CD1c-positive myeloid dendritic cell (primary cell): ENCODE data around the gene BTG2.
A peak's percentile ranks its signal among the peaks of the same experiment; 100 is the strongest.

Source experiments
- DNase-seq: peaks from one replicate; pipeline ENCODE4 v3.0.0-alpha.2; 2016; ENCODE audit errors: extremely low spot score

BTG2 gene

DNA sequence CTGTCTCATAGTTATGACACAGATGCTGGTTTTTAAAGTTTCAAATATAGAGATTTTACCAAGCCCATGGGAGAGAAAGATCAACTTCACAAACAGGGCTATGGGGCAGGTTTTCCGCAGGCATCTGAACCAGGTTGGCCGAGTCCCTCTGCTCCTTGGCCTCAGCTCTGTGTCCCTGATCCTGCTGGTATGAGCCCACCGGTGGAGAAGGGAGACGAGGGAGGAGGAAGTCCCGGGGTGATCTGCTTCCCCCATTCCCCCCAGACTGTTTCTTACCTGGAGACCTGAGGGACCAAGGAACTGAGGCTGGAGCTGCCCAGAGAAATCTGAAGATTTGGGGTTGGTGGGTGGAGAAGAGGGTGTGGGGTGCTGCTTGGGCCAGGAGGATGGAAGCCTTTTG is 28.9 kb upstream of the BTG2 start:
- no peak for DNase-seq

DNA sequence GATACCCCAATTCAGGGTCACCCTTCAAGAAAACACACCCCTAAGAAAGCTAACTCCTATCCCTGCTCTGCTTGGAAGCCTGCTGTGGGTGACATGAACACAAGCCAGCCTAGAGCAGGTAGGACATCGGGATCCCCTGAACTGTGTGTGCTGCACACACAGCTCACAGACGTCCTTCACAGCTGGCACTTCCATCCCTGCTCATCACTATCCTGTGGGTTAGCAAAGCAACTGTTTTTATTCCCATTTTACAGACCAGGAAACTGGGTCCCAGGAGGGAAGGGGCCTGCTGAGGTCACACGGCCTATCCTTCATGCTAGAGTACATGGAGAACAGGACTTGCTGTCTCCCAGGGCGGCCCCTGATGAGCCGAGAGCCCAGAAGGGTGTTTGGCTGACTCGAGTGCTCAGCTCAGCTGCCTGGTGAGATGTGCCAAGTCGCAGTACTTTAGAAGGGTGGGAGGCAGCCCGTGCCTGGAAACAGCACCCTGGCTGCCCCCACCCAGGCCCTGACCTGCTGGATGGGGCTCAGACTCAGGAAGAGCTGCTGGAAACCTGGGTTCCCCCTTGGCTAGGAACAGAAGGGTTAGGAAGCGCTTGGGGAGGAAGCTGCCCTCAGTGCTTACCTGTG is 28.3 kb upstream of the BTG2 start:
- DNase-seq, result no peak

DNA sequence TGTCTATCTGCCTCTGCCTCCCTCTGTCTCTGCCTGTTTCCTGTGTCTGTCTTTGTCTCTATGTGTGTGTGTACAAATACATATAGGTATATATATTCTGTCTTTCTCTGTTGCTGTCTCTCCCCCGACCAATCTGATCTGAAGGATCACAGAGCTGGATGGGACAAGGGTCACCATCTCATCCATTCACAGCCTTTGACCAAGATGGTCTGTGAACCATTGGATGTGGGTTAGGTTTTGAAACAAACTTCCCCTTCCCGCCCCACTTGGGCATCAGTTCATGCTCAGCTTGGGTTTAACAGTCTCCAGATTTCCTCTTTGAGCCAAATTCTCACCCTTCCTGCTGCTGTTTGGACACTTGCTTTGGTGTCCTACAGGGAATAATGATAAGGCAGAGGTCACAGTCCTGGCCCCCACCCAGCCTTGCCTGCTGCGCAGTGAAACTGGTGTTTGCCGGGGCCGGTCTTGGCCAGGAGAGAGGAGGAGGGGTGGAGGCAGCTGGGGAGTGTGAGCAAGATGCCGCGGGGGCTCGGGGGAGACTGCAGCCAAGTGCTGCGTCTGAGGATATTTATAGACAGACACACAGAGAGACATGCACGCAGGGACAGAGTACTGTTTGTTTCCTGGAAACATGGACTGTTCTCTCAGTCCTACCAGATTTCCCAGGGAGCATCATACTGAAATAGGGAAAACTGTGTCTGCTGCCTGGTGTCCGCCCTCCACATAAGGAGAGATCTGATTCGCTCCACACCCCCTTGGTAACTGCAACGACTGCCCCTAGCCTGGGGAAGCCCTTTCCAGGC is 27.0 kb upstream of the BTG2 start:
- peak; percentile 55 for DNase-seq

DNA sequence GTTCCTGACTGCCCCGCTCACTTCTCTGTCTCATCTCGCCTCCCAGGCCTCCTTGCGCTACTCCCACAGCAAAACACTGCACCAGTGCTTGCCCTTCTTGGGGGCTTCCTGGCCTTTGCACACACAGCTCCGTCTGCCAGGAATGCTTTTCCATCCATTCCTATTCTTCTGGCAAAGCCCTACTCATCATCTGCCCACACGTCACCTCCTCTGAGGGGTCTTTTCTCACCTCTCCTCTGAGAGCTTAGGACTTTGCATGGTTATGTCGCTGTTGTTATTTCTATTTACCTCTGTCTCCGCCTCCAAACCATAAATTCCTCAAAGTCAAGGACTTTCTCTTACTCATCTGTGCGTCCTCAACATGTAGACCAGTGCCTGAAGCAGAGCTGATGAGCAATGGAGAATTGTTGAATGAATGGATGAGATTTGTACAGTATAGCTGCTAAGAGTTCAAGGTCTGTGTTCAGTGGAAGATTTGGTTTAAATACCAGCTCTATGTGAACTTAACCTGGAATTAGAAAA is 26.4 kb upstream of the BTG2 start:
- no peak for DNase-seq

DNA sequence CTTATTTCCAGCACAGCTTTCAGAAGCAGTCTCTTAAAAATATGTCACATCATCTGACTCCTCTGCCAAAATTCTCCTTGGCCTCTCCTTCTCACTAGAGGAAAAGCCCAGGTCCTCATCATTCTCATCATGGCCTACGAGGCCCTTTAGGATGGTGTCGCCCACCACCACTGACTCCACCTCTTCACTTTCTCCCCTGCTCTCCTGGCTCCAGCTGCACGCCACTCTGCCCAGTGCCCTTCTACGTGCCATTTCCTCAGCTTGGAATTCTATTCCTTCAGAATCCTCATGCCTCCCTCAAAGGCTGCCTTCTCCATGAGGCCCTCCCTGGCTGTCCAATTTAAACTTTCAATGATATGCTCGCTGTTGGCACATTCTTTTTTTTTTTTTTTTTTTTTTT is 25.3 kb upstream of the BTG2 start:
- DNase-seq, result no peak

DNA sequence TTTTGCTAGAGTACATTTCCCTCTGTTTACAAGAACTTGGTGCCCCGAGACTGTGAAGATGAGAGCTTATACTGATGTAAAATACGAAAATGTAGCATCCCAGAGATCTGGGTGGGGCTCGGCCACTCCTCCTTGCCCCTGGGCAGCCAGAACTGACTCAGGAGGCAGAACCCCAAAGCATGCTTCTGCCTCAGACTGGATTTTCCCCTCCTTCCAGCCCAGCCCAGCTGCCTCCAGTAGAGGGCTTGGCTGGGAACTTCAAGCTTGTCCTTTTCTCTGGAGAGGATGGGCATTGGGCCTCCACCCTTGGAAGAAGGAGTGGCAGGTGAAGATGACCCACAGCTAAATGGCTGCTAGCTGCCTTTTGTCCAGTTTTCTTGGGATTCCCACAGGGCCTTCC is 24.3 kb upstream of the BTG2 start:
- no peak for DNase-seq

DNA sequence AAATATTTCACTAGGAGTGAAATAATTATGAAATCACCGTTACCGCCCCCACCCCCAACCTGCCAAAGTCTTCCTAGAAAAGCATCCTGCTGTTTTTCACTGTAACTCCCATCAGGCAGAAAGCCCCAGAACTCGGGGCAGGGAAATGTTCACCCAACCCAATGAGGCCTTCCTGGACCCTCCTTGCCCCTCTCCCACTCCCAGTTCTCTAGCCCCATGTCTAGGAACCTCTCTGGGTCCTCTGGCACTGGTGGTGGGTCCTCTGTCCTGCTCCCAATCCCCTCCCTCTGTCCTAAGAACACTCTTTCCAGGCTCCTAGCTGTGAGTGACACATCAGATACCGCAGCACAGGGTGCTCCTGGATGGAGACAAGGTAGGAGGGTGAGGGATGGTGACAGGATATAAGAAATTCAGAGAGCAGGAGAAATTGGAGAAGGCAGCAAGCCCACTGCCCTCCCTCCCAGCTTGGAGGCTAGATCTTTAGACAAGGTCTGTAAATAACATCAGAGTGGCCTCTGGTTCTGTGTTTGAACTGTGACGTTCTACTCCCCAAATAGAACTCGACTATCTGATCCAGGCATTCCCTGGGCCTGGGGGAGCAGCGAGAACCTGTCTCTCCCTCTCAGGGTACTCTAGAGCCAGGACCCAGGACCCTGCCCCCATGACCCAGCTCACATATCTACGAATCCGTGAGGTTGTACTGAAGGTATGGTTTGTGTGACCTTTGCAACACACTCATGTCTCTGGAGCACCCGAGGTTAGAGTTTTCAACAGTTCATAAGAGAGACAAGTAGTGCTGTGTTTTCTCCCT is 23.3 kb upstream of the BTG2 start:
- DNase-seq, result no peak

DNA sequence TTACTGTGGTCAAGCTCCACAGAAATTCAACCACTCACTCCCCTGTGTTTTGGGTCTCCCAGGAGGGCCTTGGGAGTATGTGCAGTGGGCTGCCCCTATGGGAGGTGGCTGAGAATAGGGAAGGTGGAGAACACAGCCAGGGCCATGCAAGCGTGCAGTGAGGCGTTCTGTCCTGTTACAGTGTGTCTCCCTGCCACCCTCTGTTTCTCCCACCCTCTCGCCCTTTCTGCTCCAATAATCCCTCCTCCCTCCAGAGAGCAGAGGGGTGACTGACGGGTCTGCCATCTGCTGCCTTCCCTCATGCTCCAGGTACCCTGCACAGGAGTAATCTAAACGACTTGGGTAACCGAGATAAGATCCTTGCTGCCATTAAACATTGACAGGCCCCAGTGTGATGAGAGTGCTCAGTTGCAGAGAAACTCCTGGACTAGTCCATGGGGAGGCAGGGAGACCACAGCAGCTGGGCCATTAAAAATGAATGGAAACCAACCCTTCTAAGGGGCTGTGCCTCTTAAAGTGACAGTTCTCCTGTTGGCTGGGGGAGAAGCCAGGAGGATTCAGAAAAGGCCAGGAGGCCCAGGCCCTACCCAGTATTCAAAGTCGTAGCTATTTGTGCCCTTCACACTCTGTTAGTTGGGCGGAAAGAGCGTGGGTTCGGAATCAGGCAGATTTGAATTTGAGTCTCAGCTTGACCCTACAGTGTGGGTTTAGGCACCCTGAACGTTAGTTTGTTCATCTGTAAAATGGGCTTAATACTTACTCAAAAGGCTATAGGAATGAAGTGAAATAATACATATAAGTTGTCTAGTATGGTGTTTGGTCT is 22.4 kb upstream of the BTG2 start:
- no peak for DNase-seq

DNA sequence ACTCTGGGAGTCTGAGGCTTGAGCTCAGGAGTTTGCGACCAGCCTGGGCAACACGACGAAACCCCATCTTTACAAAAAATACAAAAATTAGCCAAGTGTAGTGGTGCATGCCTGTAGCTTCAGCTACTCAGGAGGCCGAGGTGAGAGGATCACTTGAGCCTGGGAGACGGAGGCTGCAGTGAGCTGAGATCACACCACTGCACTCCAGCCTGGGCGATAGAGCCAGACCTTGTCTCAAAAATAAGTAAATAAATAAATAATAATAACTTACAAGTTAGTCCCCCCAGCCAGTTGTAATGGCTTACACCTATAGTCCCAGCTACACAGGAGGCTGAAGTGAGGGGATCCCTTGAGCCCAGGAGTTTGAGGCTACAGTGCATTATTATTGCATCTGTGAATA is 21.7 kb upstream of the BTG2 start:
- no peak for DNase-seq

DNA sequence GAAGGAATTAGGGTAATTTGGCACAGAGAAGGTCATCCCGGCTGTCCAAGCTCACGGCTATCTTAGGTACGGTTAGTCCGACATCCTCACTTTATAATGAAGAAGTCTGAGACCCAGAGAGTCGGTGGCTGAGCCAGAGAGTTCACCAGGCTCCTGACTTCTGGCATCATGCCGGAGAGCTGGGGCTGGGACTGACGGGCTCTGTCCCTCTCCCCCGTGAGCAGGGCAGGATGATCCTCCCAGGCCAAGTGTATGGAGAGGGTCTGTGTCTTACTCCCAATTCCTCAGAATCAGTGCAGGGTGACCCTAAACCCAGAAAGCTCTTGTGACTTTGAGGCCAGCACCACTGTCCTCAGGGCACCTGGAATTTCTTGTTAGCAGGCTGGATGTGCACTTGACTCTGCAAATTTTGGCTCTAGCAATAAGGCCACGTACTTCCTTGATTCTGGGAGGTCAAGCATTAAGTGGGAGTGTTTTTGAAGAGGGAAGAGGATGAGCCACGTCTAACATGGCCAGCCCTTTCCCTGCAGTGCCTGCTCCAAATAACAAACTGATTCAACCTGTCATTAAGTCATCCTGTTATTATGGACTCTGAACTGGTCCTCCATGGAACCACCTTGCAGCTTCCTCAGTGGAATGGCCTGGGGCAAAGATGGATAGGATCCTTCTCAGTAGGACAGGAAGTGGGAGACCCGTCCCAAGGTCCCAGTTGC is 20.8 kb upstream of the BTG2 start:
- peak; percentile 45 for DNase-seq

DNA sequence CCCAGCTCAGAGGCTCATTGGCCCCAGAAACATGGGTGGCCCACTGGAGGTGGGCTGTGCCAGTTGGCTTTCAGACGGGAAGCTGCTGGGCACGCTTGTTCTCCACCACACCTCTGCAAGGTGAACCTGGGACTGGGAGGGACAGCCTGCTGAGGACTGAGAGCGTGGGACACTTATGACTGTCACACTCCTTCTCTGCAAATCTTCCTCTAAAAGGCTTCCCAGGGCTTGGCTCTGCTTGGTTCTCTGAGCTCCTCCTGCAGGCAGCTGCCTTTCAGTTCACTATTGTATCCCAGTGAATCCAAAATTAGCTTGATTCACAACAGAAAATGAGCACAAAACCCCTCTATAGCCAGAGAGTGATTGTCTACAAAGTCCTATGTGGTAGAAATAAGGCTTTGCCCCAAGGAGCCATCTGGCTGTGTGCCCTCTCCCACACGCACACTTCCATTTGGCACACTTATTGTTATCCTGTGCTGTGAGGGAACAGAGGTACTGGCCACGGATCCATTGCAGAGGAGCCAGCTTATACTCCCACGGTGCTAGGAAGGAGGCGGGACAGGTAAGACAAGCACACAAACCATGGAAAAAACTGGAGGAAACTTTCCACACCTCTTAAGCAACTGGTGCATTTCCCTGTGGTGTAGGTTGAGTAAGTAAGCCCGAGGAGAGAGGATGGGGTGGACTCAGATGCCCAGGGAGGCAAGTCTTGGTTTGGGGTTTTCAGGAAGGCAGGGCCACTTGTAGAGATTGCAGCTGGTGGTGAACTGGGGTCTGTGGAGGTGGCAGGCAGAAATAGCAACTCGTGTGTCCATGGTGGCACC is 18.9 kb upstream of the BTG2 start:
- DNase-seq, result peak; percentile 60

DNA sequence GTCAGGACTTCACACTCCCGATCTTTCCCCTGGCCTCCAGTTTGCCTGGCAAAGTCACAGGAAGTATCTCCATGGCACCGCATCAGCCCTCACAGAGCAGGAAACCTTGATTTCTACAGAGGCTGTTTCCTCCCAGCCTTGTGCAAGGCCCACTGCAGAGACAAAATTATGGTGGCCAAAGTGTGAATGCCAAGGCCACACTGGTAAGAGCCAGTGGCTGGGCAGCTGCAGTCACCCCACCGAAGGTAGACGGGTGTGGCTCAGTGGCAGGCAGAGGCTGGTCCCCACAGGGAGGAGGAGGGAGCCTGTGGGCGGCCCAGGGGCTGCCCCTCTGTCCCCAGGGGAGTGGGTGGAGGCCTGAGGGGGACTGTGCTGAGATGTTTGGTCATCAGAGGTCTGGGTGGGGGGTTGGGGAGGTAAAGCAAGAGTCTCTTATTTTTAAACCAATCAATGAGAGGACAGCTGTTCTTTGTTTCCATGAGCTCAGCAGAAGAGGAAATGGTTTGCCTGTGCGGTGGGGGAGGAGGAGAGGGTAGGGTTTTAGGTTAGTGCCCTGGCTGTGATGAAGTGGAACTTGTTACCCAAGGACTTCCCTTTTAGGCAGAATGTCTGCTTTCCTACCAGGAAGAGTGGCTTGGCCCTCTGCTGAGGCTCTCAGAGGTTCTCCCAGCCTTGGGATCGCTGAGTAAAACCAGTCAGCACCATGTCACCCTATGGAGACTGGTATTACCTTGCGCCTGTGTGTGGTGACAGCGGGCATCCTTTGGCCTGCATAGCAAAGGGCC is 18.0 kb upstream of the BTG2 start:
- peak; percentile 95 for DNase-seq

DNA sequence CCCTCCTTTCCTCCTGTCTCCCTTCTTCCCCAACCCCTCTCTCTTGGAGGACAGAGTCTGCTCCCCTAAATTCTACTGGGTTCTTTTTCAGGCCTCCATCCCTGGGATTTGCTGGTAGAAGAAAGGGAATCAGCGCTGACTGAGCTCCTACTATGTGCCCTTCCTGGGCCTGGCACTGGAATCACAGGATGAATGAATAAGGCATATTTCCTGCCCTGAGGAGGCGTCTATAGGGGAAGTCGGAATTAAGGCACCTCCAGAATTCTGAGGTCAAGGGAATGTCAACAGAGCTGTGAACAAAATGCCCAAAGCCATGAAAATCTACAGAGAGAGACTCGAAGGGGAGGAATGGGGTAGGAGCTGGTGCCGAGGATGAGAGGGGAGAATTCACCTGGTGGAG is 17.4 kb upstream of the BTG2 start:
- DNase-seq, result peak; percentile 60

DNA sequence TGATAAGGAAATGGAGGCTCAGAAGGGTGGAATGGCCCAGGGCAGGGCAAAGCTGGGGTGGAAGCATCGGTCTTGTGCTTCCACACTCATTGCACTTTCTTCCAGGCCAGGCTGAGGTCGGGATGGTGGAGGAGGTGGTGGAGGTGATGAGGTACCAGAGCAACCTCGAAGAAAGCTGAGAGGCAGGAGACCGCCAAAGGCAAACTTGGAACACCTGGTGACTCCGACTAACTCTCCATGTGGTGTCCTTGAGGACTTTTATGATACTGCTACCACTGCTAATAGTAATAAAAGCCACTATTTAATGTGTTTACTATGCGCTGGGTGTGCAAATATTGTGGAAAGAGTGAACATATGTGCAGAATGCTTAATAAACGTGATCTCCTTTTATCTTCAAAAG is 16.9 kb upstream of the BTG2 start:
- no peak for DNase-seq

DNA sequence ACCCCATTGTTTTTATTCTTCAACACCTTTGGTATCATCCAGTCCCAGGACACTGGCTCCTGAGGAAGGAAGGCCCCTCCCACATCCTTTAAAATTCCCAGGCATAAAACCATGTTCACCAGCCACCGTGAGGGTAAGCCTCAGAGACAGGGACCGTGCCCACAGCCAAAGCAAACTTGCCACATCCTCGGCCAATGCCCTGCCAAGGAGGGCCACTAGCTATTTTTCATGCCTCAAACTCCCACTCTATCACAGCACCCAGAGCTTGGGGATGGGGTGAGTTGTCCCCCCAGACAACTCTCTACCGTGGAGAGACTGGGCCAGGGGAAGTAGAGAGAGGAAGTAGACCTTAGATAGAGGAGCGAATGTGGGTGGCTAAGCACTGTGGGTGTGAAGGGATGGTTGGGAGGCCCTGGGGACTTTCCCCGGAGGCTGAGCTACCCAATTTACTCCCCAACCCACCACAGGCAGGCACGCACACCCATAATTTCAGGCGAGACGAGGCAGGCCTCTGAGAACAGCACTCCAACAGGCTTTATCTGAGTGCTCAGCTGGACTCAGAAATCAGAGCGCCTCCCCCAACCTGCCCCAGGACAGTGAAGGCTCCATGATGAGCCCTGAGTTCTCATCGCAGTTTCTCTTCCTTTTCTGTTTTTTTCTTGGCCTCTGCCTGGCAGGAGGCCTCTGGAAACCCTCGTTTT is 15.9 kb upstream of the BTG2 start:
- DNase-seq, result peak; percentile 97

DNA sequence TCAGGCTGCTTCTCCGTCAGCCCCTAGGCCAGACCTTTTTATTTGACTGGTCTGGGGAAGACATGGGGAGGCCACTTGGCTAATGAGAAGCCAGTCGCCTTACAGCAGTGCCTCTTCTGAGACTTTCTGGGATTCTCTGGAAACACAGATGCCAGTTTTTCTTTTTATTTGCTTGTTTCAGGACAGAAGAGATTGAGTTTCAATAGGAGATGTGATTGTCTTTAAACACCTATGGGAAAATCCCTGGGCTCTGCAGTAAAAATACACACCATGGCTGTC is 15.4 kb upstream of the BTG2 start:
- DNase-seq, result no peak

DNA sequence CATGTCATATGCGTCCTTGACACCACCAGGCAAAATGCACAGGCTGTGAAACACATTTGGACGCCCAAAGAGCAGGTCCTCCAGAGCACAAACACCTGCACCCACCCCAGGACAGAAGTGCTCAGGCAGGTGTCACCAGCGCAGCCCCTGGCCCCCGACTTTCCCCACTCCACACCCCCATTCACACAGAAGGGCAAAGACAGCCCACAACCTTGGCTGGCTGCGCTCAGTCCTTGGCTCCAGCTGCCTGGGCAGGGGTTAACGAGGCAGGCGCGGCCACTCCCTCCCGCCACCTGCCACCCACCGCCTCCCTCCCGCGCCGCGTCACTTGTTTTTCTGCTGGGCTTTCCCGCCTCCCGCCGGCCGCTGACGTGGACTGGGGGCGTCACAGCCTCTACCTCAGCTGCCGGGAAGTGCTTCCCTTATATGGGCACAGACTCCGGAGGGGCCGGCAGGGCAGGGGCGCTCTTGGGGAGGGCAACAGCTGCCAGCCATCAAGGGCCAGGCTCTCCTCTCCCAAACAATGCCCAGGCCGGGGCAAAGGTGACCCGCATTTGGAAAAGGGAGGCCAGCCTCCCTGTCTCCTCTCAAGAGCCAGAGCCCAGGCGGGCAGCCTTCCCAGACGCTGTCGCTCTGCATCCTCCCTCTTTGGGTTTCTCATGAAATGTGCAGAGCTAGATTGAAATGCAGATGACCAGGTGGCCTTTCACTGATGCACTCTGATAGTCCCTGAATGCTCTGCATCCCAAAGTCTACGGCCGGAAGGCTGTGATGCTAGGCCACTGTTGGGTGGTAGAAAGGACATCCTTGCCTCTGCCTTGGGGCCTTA is 14.8 kb upstream of the BTG2 start:
- DNase-seq, result peak; percentile 96
